ENCODE data around the gene C4orf50.

DNA sequence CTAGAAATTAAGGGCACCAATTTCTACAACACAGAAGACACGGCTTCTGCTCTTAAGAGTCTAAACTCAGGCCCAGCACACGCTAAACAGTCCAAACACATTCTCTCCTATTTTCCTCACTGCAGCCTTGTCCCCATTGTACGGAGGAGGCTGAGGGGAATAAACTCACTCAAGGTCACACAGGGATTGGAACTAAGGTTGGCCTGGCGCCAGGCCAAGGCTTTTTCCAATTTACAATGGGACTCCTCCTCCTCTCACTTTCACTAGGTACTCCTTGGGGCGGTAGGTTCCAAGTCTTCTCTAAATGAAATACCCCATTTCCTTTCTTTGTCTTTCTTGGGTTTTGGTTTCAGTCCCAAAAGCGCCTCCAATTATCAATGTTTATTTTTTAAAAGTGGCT, 76.6 kb downstream of the C4orf50 start:
- no peak for TF ChIP-seq CTCF (IDR thresholded peaks at IDR 0.05)
- no peak for TF ChIP-seq EP300 (IDR thresholded peaks at IDR 0.05)
- TF ChIP-seq POLR2A (IDR thresholded peaks at IDR 0.05): no peak

Measured in suprapubic skin (tissue), 3 donors.